ENCODE data around the gene ZNF57. TPM values are rescaled to one million over a fixed set of nuclear protein-coding genes. Genes with fewer than 3 reads are reported as not detected.

ZNF57 gene
- 4.6 and 5.3 TPM in 2 replicates for total RNA-seq

DNA sequence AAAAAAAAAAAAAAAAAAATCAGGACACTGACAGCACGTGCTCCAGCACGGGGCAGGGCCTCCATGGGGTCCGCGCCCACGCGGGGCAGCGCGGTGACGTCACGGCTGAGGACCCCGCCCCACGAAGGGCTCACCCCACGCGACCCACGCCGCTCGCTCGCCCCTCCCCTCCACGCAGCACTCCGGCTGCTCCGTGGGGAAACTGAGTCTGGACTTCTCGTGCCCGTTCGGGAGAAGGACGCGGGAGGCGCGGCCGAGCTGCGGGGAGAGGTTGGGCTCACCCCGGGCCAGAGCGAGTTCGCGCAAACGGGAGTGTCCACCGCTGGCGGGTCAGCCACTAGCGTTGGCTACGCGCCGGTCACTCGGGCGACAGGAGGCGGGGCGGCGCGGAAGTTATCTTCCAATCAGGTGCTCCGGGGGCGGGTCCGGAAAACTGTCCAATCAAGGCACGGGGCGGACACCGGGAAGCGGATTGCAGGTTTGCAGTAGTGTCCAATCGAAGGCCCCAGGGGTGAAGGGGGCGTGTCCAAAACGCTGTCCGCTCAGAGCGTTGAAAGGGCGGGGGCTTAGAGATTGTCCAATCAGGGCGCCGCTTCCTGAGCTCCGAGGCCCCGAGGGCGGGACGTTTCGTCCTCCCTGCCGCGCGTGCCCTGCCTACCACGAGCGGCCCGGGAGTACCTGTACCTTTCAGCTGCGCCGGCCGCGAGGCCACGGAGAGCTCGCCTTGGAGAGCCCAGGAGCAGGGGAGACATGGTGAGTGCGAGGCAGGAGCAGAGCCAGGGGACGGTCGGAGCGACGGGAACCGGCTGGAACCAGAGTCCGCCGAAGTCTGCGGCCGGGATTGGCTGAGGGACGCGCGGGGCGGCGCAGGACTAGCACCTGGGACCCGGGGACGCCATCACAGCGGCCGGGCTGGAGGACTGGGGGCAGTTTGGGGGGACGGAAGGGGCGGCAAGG, at the start of gene ZNF57:
TSS of gene ZNF57 (plus strand) at position 633 of the 957 bp plus-strand sequence. CDS start at position 751, 118 bp downstream.
- ChIA-PET POLR2A (interaction anchor here (0.5 to 3.0 kb wide), 15 partner anchors 12 to 842 kb away, joined by 3 to 17 read pairs (median 3); partner anchors contain the start of genes GADD45B, TLE6 and ZNF555), CTCF (interaction anchor here (0.9 kb wide), 1 partner anchor 13 kb away, joined by 4 read pairs; no protein-coding TSS in a partner anchor)
- intact Hi-C loops (cut with micrococcal nuclease): loop anchor here (1.0 to 5.0 kb wide), 5 partner anchors 13 to 862 kb away; partner anchors contain the start of genes APBA3, MRPL54 and ZNF555
- peak within 1 kb of the TSS; percentile 99 for H3K4me3 Mint-ChIP-seq
- ATAC-seq (ENCODE audit: low read depth): peak; percentile 99
- H3K36me3 Mint-ChIP-seq (ENCODE audit: low read depth): peaks cover 6% of the 10 kb centered on the region
- peaks cover 10% of the 10 kb centered on the region for H3K4me1 Mint-ChIP-seq
- TF ChIP-seq, protein P1, sequence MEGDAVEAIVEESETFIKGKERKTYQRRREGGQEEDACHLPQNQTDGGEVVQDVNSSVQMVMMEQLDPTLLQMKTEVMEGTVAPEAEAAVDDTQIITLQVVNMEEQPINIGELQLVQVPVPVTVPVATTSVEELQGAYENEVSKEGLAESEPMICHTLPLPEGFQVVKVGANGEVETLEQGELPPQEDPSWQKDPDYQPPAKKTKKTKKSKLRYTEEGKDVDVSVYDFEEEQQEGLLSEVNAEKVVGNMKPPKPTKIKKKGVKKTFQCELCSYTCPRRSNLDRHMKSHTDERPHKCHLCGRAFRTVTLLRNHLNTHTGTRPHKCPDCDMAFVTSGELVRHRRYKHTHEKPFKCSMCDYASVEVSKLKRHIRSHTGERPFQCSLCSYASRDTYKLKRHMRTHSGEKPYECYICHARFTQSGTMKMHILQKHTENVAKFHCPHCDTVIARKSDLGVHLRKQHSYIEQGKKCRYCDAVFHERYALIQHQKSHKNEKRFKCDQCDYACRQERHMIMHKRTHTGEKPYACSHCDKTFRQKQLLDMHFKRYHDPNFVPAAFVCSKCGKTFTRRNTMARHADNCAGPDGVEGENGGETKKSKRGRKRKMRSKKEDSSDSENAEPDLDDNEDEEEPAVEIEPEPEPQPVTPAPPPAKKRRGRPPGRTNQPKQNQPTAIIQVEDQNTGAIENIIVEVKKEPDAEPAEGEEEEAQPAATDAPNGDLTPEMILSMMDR (IDR thresholded peaks at IDR 0.05): no peak
- peak within 1 kb of the TSS; percentile 87 for H3K27ac Mint-ChIP-seq
- peaks cover 7% of the 10 kb centered on the region for H3K9me3 Mint-ChIP-seq
- no peaks in the 10 kb centered on the region for H3K27me3 Mint-ChIP-seq
- DNase-seq: peak; percentile 89

DNA sequence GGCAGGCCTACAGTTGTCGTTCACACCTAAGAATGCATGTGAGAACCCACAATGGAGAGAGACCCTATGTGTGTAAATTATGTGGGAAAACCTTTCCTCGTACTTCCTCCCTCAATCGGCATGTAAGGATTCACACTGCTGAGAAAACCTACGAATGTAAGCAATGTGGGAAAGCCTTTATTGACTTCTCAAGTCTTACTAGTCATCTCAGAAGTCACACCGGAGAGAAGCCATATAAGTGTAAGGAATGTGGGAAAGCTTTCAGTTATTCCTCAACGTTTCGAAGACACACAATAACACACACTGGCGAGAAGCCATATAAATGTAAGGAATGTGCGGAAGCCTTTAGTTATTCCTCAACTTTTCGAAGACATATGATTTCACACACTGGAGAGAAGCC, 48.1 kb upstream of the ZNF57 start:
- ATAC-seq (ENCODE audit: low read depth) (no peak), DNase-seq (no peak)
- Mint-ChIP-seq H3K4me3 (no peak overlapping the region), H3K4me1 (peaks cover 25% of the 10 kb centered on the region), H3K27me3 (no peaks in the 10 kb centered on the region), H3K36me3 (ENCODE audit: low read depth) (peaks cover 62% of the 10 kb centered on the region), H3K27ac (no peak overlapping the region), H3K9me3 (peaks cover 34% of the 10 kb centered on the region)
- POLR2A ChIA-PET: no interaction called here
- intact Hi-C loops (cut with micrococcal nuclease): no loop called here
- TF ChIP-seq, protein P1 (IDR thresholded peaks at IDR 0.05): no peak
- CTCF ChIA-PET: no interaction called here

- ATAC-seq (ENCODE audit: low read depth) (no peak), DNase-seq (no peak)
- CTCF ChIA-PET: no interaction called here
- POLR2A ChIA-PET: no interaction called here
- H3K27me3 Mint-ChIP-seq: no peaks in the 10 kb centered on the region
- peaks cover 34% of the 10 kb centered on the region for H3K9me3 Mint-ChIP-seq
- H3K4me1 Mint-ChIP-seq: peaks cover 25% of the 10 kb centered on the region
- TF ChIP-seq, protein P1 (IDR thresholded peaks at IDR 0.05): no peak
- no peak overlapping the region for H3K4me3 Mint-ChIP-seq
- H3K27ac Mint-ChIP-seq: no peak overlapping the region
- peaks cover 62% of the 10 kb centered on the region for H3K36me3 Mint-ChIP-seq (ENCODE audit: low read depth)
- intact Hi-C loops (cut with micrococcal nuclease): no loop called here
Observed at GRCh38 chr19:2853015-2853606, 47.6 kb upstream of the ZNF57 start.

- Mint-ChIP-seq H3K4me3 (no peak overlapping the region), H3K36me3 (ENCODE audit: low read depth) (peaks cover 63% of the 10 kb centered on the region), H3K9me3 (peaks cover 34% of the 10 kb centered on the region), H3K27ac (no peak overlapping the region), H3K4me1 (peaks cover 23% of the 10 kb centered on the region), H3K27me3 (no peaks in the 10 kb centered on the region)
- POLR2A ChIA-PET: no interaction called here
- CTCF ChIA-PET: no interaction called here
- DNase-seq (no peak), ATAC-seq (ENCODE audit: low read depth) (no peak)
- intact Hi-C loops (cut with micrococcal nuclease): no loop called here
- TF ChIP-seq, protein P1 (IDR thresholded peaks at IDR 0.05): no peak
Observed at GRCh38 chr19:2854849-2855248, 45.9 kb upstream of the ZNF57 start.
